Activated naive CD4-positive, alpha-beta T cell treated with Interleukin-2 at 50 U/mL for 16 hours (primary cell): Measurements from ENCODE around the gene EFCAB12.
A peak's percentile ranks its signal among the peaks of the same experiment; 100 is the strongest.
"Not testable (repeated sequence)": the region's sequence is repeated elsewhere in the genome, so short reads cannot be mapped to it uniquely, and the experiment has no call there.

Source experiments
- DNase-seq: peaks from one replicate; pipeline ENCODE4 v3.0.0-alpha.2; 2020

Gene EFCAB12

DNA sequence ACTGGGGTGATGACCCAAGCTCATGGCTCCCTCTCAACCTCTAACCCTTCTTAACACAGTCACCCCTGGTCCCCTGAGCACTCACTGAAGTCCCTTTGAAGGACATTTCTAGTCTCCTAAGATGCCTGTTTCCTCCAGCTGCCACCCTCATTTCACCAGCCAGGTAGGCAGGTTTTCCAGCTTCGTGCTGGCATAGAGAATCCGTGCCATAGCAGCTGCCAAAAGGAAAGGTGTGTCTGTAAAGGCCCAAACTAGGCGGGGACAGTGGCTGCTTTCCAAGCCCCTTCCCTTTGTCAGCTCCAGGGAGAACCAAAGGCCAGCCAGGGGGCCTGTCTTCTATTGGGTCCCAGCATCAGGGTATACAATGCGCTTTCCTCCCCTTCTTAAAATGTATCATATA is 36.9 kb downstream of the EFCAB12 start:
- not testable (repeated sequence) for DNase-seq

DNA sequence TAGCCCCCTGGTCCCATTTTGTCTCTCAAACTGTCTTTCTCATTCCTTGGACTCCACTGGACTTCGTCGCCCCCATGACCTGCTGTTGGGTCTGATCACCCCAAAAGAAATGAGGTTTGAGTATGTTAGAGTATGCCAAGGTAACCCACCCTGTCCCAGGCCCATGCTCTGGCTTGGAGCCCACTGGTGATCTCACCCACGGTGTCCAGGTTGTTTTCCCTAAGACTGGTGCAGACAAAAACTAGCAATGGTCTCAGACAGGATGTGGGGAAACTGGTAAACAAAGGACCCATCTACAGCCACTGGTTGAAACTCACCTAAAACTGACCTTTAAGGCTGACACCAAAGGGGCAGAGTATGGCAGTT is 38.9 kb downstream of the EFCAB12 start:
- no peak for DNase-seq

DNA sequence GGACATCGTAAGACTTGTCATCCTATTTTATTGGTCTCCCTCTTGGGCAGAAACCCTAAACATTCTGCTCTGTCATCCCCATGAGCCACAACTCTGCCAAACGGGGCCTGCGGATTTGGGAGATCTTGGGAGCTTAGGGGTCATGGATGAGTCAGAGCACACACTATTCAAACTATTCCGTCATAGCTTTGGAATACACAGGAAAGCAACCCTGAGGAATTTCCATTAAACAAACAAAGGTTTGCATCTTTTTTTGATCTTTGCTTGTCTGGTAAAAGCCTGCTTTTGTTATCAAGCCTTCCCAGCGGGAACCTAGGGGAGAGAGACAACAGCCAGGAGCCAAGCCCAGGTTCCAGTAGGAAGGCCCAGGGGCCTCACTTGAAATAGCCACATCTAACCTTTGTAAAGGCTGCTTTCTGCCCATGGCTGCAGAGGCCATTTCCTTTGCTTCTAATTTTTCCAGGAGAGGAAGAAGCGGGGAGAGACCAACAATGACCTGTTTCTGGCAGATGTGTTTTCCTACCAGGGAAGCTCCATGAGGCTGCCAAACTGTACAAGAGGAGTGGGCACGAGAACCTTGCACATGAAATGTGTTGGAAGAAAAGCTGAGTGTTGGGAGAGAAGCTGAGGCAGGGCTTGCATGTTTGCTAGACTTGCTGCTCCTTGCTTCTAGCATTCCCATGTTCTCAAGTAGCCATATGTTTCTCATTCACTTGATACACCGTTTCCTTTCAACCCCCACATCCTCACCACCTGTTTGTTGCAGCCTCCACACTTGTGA is 39.5 kb downstream of the EFCAB12 start:
- not testable (repeated sequence) for DNase-seq

DNA sequence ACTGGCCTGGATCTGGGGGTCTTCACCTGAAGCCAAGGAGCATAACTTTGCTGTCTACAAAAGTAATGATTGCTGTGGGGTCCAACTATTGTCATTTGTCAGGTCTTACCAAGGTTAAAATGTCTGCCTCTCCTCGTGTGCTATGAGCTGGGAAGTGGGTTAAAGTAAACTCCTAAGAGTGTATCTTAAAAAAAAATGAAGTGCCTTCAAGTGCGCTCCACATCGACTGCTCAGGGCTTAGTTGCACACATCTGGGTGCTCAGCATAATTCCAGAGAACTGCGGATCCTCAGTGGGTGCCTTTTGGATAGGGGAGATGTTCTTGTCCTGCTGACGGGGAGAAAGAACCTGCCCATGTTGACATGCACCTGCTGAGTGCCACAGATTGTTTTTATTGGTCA is 40.9 kb downstream of the EFCAB12 start:
- DNase-seq = no peak

DNA sequence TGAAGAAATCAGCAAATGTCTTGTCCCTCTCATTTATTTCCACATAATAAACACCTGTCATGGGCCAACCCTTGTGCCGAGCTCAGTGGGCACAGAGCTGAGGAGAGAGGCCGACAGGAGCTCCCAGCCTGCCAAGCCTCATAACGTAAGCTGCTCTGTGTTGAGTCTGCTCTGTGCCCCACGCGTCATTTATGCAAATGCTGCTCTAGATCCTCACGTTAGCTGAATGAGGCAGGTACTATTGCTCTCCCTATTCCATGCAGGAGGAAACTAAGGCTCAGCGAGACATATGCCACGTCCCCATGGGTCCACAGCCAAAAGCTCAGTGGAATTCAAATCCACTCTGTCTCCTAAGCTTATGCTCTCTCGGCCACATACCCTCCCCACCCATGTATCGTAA is 41.5 kb downstream of the EFCAB12 start:
- no peak for DNase-seq

DNA sequence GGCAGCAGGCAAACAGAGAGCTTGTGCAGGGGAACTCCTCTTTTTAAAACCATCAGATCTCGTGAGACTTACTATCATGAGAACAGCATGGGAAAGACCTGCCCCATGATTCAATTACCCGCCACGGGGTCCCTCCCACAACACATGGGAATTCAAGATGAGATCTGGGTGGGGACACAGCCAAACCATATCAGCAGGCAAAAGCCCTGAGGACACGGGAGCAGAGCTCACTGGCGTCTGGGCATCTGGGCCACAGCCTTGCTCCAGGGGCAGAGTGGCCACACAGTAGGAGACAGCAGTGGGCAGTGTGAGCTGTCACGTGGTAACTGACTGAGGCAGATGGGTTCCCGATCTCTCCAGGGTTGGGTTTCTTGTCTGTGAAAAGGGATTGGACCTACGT is 42.9 kb downstream of the EFCAB12 start:
- DNase-seq = not testable (repeated sequence)

DNA sequence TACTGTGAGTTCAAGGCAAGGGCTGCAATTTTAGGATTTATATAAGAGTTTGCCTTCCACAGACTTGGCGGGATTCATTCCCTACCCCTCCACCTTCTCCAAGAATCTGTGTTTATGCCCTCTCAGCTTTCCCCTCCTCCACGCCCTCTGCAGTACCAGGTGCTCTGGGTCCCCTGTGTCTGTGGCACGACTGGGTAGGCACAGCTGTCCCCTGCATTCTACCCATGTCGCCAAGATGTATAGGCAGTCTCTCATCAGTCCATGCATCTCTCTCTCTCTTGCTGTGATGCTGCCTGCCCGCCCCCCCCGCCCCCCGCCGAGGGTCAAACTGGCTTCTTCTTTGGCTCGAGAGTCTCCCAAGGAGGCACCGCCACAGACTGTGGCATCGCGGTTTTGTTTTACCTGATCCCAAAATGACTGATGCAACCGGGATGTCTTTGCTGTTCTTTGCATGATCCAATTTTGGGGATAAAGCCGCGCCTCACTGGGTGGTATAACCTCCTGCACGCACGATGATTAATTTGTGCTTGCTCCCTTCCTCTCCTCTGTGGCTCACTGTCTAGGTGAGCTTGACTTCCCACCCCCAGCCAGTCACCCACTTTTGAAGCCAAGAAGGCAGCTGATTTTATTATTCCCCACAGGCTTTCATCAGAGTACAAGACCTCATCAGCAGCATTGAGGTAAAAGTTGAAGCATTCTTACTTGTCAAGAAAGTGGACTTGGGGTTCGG is 43.7 kb downstream of the EFCAB12 start:
- DNase-seq = no peak

DNA sequence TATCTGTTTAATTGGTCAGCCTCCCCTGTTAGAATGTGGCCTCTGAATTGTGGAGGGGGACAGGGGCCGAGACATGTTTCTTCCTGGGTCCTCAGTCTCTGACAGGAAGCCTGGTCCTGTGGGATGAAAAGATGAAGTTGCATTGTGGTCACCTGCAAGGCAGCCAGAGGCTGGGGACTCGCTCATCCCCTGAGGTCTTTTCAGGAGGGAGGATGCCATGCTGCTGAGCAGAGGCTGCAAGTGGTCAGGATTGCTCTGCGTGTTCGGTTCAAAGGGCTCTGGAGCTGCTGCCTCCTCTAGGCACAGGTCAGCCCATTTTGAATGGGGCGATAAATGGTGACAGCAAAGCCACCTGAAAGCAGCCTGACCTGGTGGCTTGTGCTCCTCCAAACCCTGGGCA is 44.3 kb downstream of the EFCAB12 start:
- not testable (repeated sequence) for DNase-seq

DNA sequence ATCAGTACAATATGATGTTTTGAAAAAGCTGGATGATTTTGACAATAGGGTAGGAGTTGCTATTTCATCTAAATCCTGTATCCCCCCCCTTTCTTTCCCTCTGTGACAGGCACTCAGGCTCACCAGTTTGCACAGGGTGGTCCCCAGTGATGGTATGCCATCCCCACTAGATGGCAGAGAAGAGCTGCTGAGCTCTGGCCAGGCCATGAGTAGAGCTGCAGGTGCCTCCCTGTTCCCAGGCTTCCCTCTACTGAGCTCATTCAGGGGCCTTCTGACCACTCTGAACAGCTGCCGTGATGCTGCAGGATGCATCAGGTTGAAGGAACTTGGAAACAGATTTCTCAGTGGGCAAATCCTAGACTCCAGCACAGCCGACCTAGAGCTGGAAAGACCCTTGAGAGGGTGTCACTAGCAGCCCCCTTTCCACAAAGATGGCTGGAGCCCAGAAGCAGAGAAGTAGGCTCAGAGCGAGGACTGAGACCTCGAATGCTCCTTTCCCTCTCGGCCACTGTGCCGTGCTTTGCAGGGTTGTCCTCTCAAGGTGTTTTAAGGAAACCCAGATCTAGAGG is 45.1 kb downstream of the EFCAB12 start:
- peak; percentile 43 for DNase-seq

DNA sequence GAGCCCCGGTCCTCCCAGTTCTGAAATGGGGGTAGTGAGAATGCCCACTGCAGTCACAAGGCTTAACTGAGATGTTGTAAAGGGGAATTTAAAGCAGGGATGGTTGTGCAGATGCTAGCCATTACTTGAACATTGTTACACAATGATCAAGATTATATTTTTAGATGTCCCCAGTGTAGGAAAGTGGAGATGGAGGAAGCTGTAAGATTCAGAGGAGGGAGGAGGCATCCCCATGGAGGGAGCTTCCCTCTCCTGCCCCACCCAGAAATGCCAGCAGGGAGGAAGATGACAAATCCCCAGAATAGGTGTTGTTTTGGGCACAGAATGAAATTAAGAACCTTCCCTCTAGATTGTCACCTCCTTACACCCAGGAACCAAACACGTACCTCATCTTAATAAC is 46.1 kb downstream of the EFCAB12 start:
- DNase-seq = no peak

DNA sequence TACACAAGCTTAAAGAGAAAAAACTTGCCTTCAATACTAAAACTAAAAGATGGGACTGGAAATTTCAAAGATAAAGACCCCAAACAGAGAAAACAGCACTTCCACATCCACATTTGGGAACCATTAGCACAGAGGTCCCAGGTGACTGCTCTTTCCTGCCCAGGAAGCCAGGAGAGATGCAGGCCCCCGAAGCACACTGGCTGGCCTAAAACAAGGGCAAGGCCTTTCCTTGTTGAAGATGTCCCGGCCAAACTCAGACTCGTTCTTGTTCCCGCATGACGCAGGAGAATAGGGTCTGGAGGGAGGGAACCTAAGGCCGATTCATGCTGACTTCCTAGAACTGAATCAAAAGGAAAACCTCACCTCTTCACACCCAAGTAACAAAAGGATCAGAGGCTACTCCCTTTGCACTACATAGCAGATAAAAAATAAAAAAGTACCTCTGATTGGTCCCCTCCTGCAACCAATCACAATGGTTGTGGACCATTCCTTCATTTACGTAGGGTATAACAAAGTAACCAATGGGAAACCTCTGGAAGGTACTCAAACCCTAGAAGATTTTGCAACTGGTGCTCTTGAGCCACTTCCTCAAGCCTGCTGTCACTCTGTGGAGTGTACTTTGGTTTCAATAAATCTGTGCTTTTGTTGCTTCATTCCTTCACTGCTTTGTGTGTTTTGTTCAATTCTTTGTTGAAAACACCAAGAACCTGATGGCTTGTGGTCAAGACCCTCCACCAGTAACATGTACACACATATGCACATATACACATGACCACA is 48.7 kb downstream of the EFCAB12 start:
- DNase-seq = no peak

DNA sequence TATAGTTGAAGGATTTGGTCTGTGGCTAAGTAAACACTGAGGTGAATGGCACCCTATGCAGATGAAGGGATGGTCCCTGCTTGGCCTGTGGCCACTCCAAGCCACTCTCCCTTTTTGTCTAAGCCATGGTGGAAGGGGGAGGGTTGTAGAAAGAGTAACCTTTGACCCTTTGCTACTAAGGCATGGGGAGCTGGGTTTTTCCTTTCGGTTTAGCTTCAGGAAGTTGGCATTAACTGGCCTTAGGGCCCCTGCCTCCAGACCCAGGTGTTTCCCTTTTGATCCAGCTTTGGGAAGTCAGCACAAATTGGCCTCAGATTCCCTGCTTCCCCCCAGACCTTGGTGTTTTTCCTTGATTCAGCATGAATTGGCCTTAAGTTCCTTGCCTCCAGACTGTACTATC is 49.5 kb downstream of the EFCAB12 start:
- DNase-seq = no peak

DNA sequence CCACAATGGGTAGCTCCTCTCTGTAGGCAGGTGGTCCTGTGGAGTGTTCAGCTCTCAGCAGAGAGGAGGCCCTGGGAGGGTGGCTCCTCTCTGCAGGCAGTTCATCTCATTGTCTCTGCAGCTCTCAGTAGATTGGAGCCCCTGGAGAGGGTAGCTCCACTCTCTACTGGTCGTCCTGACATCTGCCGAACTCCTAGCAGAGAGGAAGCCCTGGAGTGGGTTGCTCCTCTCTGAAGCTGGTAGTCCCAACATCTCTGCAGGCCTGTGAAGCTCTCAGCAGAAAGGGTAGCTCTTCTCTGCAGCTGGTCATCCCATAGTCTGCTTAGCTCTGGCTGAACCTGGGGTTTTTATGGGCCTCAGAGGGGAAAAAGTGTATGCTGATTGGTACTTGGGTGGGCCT is 50.8 kb downstream of the EFCAB12 start:
- no peak for DNase-seq

DNA sequence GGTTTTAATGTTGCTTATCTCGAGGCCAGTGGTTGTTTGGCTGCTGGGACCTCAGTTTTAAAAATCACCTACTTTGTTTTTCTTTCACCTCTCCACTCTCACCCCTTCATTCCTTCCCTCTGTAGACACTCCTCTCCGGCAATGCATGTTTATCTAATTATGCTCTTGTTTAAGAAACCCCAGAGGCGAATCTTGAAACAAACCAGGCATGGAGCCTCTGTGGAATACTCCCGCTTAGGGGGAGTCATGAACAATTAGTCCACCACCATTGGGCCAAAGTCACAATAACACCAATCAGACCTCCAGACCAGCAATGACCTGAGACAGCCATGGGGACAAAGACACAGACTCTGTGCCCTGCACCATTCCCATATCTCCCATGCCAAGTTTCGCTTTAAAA is 53.3 kb downstream of the EFCAB12 start:
- DNase-seq = no peak

DNA sequence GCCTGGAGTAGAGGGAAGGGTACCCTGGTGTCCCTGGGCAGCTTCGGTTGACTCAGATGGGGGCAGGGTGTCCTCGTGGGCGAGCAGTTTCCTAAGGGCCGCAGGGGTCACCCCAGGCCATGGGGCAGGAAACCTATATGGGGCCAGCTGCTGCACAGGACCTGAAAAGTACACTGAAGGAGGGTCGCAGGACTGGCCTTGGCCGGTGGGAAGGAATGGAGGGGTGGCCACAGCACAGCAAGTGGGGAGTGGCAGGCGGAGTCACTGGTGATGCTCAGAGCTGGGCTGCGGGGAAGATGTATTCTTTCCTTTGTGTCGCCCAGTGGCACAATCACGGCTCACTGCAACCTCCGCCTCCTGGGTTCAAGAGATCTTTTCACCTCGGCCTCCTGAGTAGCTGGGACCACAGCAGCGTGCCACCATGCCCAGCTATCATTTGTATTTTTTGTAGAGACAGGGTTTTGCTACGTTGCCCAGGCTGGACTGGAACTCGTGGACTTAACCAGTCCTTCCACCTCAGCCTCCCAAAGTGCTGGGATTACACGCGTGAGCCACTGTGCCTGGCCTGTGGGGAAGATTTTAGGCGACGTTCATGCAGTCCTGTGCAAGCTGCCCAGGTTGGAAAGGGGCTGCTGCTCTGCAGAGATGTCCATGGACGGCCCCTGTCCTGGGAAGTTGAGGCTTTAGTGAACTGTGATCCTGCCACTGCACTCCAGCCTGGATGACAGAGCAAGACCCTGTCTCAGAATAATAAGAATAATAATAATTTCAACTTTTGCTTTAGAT is 57.2 kb downstream of the EFCAB12 start:
- DNase-seq = no peak

DNA sequence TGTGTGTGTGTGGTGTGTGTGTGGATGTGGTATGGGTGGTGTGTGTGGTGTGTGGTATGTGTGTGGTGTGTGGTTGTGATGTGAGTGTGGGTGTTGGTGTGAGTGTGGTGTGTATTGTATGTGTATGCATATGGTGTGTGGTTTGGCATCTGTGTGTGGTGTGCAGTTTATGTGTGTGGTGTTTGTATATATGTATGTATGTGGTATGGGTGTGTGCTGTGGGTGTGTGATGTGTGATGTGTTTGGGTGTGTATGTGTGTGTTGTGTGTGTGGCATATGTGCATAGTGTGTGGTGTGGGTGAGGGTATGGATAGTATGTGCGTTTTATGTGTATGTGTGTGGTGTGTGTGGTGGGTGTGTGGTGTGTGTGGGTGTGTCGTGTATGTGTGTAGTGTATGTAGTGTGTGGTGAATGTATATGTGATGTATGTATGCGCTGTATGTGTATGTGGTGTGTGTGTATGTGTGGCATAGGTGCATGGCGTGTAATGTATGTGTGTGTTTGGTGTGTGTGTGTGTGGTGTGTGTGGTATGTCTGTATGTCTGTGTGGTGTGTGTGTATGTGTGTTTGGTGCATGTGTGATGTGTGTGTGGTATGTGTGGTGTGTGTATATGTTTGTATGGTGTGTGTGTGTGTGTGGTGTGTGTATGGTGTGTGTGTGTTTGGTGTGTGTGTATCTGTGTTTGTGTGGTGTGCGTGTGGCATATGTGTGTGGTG is 58.0 kb downstream of the EFCAB12 start:
- DNase-seq = no peak

DNA sequence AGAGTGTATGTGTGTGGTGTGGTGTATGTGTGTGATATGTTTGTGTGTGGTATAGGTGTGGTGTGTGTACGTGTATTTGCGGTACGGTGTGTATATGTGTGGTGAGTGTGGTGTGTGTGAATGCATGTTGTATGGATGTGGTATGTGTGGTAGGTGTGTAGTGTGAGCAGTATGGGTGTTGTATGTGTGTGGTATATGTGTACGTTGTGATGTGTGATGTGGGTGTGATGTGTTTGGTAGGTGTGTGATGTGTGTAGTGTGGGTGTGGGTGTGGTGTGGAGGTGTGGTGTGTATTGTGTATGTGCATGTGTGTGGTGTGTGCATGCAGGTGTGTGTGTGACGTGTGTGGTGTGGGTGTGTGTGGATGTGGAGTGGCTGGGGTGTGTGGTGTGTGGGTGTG is 58.7 kb downstream of the EFCAB12 start:
- DNase-seq = no peak

DNA sequence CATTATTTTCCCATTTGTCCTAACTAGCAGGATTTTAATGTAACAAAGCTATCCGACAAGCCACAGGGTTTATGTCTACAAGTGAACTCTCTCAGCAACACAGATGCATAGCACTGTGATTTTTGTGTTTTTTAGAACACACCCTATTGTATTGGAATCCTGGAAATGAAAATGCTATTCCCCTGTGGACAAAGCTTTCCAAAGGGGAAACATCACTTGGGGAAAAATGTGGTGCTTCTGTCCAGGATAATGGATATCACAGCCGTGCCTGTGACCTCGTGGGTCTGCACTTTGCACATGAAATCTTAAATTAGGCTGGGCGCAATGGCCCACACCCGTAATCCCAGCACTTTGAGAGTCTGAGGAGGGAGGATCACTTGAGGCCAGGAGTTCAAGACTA is 60.6 kb downstream of the EFCAB12 start:
- DNase-seq = no peak

DNA sequence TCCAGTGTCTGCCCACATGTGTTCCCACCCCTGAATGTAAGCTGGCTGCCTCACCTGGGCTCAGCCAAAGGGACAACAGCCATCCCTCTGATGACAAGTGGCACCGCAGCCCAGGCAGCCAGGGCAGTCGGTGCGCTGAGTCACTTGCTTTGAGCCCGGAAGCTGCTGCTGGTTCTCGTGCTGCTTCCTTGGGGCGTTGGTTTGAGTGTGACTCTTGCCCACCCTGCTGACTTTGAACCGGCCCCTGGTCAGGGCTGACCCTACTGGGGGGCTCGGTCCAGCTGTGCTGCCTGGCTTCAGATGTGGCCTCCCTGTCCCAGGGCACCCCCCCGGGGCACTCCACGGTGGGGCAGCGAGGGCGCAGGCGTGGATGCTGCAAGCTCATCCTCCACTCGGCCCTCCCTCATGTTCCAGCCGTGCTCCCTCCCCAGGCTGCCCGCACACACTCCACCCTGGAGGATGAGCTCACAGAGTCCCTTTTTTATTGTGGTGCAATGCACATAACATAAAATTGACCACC is 62.1 kb downstream of the EFCAB12 start:
- DNase-seq = no peak

DNA sequence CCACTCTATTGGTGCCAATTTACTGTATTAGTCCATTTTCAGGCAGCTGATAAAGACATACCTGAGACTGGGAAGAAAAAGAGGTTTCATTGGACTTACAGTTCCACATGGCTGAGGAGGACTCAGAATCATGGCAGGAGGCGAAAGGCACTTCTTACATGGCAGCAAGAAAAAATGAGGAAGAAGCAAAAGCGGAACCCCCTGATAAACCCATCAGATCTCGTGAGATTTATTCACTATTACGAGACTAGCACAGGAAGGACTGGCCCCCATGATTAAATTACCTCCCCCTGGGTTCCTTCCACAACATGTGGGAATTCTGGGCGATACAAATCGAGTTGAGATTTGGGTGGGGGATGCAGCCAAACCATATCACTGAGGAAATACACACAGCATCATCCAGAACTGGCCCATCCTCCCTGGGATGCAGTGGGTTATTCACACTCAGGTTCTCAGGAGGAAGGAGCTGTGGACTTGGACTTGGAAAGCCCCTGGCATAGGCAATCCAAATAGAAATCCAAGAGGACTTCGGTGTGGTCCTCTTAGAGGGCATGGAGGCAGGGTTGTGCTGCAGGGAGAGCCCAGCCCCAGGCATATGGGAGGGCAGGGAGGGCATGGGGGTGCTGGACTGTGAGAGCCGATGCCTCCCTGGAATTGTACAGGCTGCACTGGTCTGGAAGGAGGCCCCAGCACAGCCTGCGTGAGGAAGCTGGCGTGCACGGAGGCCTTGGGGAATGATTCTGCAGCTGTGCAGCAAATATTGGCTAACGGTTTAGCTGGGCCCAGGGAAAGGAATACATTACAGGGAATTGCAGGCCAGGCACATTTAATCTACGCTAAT is 62.9 kb downstream of the EFCAB12 start:
- DNase-seq = no peak

DNA sequence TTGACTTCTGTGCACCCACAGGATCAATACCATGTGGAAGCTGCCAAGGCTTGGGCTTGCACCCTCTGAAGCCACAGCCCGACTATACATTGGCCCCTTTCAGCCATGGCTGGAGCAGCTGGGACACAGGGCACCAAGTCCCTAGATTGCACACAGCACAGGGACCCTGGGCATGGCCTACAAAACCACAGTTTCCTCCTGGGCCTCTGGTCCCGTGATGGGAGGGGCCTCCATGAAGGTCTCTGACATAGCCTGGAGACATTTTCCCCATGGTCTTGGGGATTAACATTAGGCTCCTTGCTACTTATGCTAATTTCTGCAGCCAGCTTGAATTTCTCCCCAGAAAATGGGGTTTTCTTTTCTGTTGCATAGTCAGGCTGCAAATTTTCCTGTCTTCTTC is 63.6 kb downstream of the EFCAB12 start:
- not testable (repeated sequence) for DNase-seq
